Hepatocyte (in vitro differentiated cells): ENCODE data around the gene RCBTB1. TPM values are rescaled to one million over a fixed set of nuclear protein-coding genes. Genes with fewer than 3 reads are reported as not detected.

Experiments
- DNase-seq: peaks from one replicate; pipeline ENCODE4 v3.0.0-alpha.2; 2016; ENCODE audit warnings: low spot score
- H2AFZ ChIP-seq: fragments of 200-600 bp; sonication (generic); 2 replicates; pipeline ENCODE4 v1.6.0; 2016; ENCODE audit warnings: antibody characterized with exemption, mild to moderate bottlenecking
- H3K27ac ChIP-seq: fragments of 200-600 bp; sonication (generic); 2 replicates; pipeline ENCODE4 v1.5.1; 2016; ENCODE audit warnings: mild to moderate bottlenecking
- H3K27me3 ChIP-seq: fragments of 200-600 bp; sonication (generic); 2 replicates; pipeline ENCODE4 v1.6.1; 2016
- H3K36me3 ChIP-seq: fragments of 200-600 bp; sonication (generic); replicated peaks from 2 replicates; pipeline ENCODE4 v1.5.1; 2016; ENCODE audit warnings: low read depth; ENCODE audit not compliant: insufficient read depth
- H3K4me1 ChIP-seq: fragments of 200-600 bp; sonication (generic); 2 replicates; pipeline ENCODE4 v1.5.1; 2016; ENCODE audit warnings: mild to moderate bottlenecking, moderate library complexity; ENCODE audit not compliant: insufficient read depth
- H3K4me2 ChIP-seq: fragments of 200-600 bp; sonication (generic); 2 replicates; pipeline ENCODE4 v1.6.0; 2016
- H3K4me3 ChIP-seq: fragments of 200-600 bp; sonication (generic); 2 replicates; pipeline ENCODE4 v1.5.1; 2016; ENCODE audit warnings: mild to moderate bottlenecking
- H3K79me2 ChIP-seq: fragments of 200-600 bp; sonication (generic); 2 replicates; pipeline ENCODE4 v1.6.0; 2017; ENCODE audit warnings: mild to moderate bottlenecking
- H3K9me2 ChIP-seq: fragments of 200-600 bp; sonication (generic); replicated peaks from 2 replicates; pipeline ENCODE4 v1.6.0; 2017; ENCODE audit warnings: mild to moderate bottlenecking; ENCODE audit not compliant: insufficient read depth
- H3K9me3 ChIP-seq: fragments of 200-600 bp; sonication (generic); 2 replicates; pipeline ENCODE4 v1.5.1; 2016; ENCODE audit warnings: low read depth, mild to moderate bottlenecking
- H4K20me1 ChIP-seq: fragments of 200-600 bp; sonication (generic); 2 replicates; pipeline ENCODE4 v1.6.0; 2016; ENCODE audit warnings: mild to moderate bottlenecking; ENCODE audit not compliant: insufficient read depth, poor library complexity, severe bottlenecking
- CTCF ChIP-seq: fragments of 200-600 bp; sonication (generic); IDR thresholded peaks from 2 replicates; pipeline ENCODE4 v1.5.1; 2016; ENCODE audit warnings: antibody characterized with exemption, mild to moderate bottlenecking; ENCODE audit not compliant: poor library complexity
- EZH2 ChIP-seq: fragments of 200-600 bp; sonication (generic); IDR thresholded peaks from 2 replicates; pipeline ENCODE4 v1.6.1; 2016; ENCODE audit warnings: antibody characterized with exemption, mild to moderate bottlenecking, borderline replicate concordance
- EZH2phosphoT487 ChIP-seq: fragments of 200-600 bp; sonication (generic); IDR thresholded peaks from one replicate; pipeline ENCODE4 v1.6.1; 2018; ENCODE audit warnings: antibody characterized with exemption, mild to moderate bottlenecking, low read depth, moderate library complexity; ENCODE audit not compliant: unreplicated experiment, severe bottlenecking
- WGBS: methylation state at CpG from one replicate; pipeline ENCODE4 v1.1.6; 2016; ENCODE audit warnings: low lambda C conversion rate; ENCODE audit errors: missing lambda C conversion rate; 5-methylcytosine and 5-hydroxymethylcytosine counted together
- polyA plus RNA-seq: library from polyadenylated mRNA; unstranded; fragments of >200 nt; fragmentation: Nextera tagmentation; extraction: Ambion mirVana; gene quantifications from 2 replicates; pipeline ENCODE4 v1.2.1, GENCODE V29; 2016
- total RNA-seq: library from RNA; depleted of rRNA; stranded (reverse); fragments of >200 nt; gene quantifications from 2 replicates; pipeline ENCODE4 v1.2.3, GENCODE V29; 2014

Gene RCBTB1
- total and polyA plus RNA-seq, 2 experiments from 2014 or later: 14.6 to 25.1 TPM

DNA sequence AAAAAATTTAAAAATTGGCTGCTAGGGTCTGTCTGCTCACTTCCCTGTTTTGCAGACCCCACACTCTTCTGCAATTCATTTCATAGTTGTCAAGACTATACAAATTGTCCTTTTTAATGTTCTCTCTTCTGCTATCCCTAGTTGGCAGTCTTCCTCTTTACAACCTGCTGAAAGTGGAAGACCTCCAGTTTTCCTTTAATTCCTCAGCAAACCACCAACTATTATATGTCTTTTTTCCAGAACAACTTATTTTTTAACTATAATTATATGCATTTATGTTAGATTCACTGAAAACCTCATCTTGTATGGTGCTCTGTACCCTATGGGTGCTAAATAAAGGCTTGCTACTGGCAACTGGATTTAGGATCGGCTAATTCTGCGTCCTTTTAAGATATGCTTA lies 90.7 kb downstream of the RCBTB1 start:
- no peaks in the 10 kb centered on the region for H3K27me3 ChIP-seq
- TF ChIP-seq CTCF: no peak
- TF ChIP-seq EZH2phosphoT487: no peak
- no peak for TF ChIP-seq EZH2
- H4K20me1 ChIP-seq: no peaks in the 10 kb centered on the region
- 92% methylated on average over 2 of the region's 2 CpGs for WGBS
- no peaks in the 10 kb centered on the region for H3K79me2 ChIP-seq
- no peaks in the 10 kb centered on the region for H3K36me3 ChIP-seq
- peaks cover 3% of the 10 kb centered on the region for H3K4me1 ChIP-seq
- no peaks in the 10 kb centered on the region for H3K9me2 ChIP-seq
- H3K27ac ChIP-seq: peak overlapping the region; percentile 98
- no peak for DNase-seq
- H2AFZ ChIP-seq: peak overlapping the region; percentile 100
- peak overlapping the region; percentile 88 for H3K4me2 ChIP-seq
- H3K4me3 ChIP-seq: peak overlapping the region; percentile 84
- H3K9me3 ChIP-seq: no peaks in the 10 kb centered on the region

GRCh38 chr13:49488563-49488962 lies 96.8 kb downstream of the RCBTB1 start:
- DNase-seq: no peak
- TF ChIP-seq EZH2phosphoT487 (no peak), CTCF (no peak), EZH2 (no peak)
- H3K27me3 ChIP-seq: no peaks in the 10 kb centered on the region
- H3K4me2 ChIP-seq: no peak overlapping the region
- no peaks in the 10 kb centered on the region for H4K20me1 ChIP-seq
- no peak overlapping the region for H2AFZ ChIP-seq
- H3K36me3 ChIP-seq: no peaks in the 10 kb centered on the region
- 82% methylated on average over 2 of the region's 2 CpGs for WGBS
- no peak overlapping the region for H3K27ac ChIP-seq
- H3K9me2 ChIP-seq: no peaks in the 10 kb centered on the region
- H3K9me3 ChIP-seq: no peaks in the 10 kb centered on the region
- H3K4me1 ChIP-seq: no peaks in the 10 kb centered on the region
- H3K4me3 ChIP-seq: no peak overlapping the region
- no peaks in the 10 kb centered on the region for H3K79me2 ChIP-seq

Other genes starting within 250 kb of the RCBTB1 start
- gene CAB39L, start 141.5 kb downstream of the RCBTB1 start, total RNA-seq: 20.1 and 20.4 TPM in 2 replicates
- gene CAB39L, start 141.5 kb downstream of the RCBTB1 start, polyA plus RNA-seq: 12.7 and 13.7 TPM in 2 replicates
- 14.5 and 17.1 TPM in 2 replicates for gene SETDB2, start 141.3 kb downstream of the RCBTB1 start, total RNA-seq
- 7.0 and 8.9 TPM in 2 replicates for gene SETDB2, start 141.3 kb downstream of the RCBTB1 start, polyA plus RNA-seq
- 17.7 and 20.4 TPM in 2 replicates for gene PHF11, start 89.6 kb downstream of the RCBTB1 start, total RNA-seq
- gene PHF11, start 89.6 kb downstream of the RCBTB1 start, polyA plus RNA-seq: 14.4 and 17.9 TPM in 2 replicates
- gene ARL11, start 42.9 kb upstream of the RCBTB1 start, total RNA-seq: 0.10 TPM in 1 of 2 replicates, not detected in the other
- gene ARL11, start 42.9 kb upstream of the RCBTB1 start, polyA plus RNA-seq: 0.22 TPM in 1 of 2 replicates, not detected in the other
- gene EBPL, start 105.9 kb upstream of the RCBTB1 start, total RNA-seq: 174 and 180 TPM in 2 replicates
- 109 and 135 TPM in 2 replicates for gene EBPL, start 105.9 kb upstream of the RCBTB1 start, polyA plus RNA-seq
- gene KPNA3, start 207.1 kb upstream of the RCBTB1 start, total RNA-seq: 56.8 and 61.8 TPM in 2 replicates
- gene KPNA3, start 207.1 kb upstream of the RCBTB1 start, polyA plus RNA-seq: 25.9 and 41.1 TPM in 2 replicates